GM10266 (cell line): ENCODE measurements around the gene TFAP2E.
A peak's percentile ranks its signal among the peaks of the same experiment; 100 is the strongest.

Experiments
- DNase-seq: peaks from one replicate; pipeline ENCODE4 v3.0.0; 2012; ENCODE audit errors: extremely low spot score
- CTCF ChIP-seq: IDR thresholded peaks from 2 replicates; pipeline ENCODE4 v1.5.1; 2012; ENCODE audit warnings: mild to moderate bottlenecking, low read depth; ENCODE audit not compliant: control insufficient read depth, insufficient read depth; ENCODE audit errors: missing control alignments

The TFAP2E gene

GRCh38 chr1:35567947-35568558 lies 5.1 kb upstream of the TFAP2E start:
- DNase-seq: no peak
- TF ChIP-seq CTCF: no peak

GRCh38 chr1:35568975-35569395 lies 4.1 kb upstream of the TFAP2E start:
- DNase-seq: peak; percentile 90

GRCh38 chr1:35569936-35570335 lies 3.2 kb upstream of the TFAP2E start:
- TF ChIP-seq CTCF: no peak
- no peak for DNase-seq

More at GRCh38 chr1:35568975-35569395, 4.1 kb upstream of the TFAP2E start:
- TF ChIP-seq CTCF: peak; percentile 91

- no peak for TF ChIP-seq CTCF
- no peak for DNase-seq
Measured at GRCh38 chr1:35570589-35571137, 2.5 kb upstream of the TFAP2E start.

GRCh38 chr1:35571263-35571662 lies 1.9 kb upstream of the TFAP2E start:
- no peak for TF ChIP-seq CTCF

GRCh38 chr1:35572296-35572695 lies 818 bp upstream of the TFAP2E start:
- no peak for TF ChIP-seq CTCF
- no peak for DNase-seq

More at GRCh38 chr1:35571263-35571662, 1.9 kb upstream of the TFAP2E start:
- no peak for DNase-seq

GRCh38 chr1:35574125-35574654 lies 1.1 kb downstream of the TFAP2E start:
- no peak for TF ChIP-seq CTCF
- no peak for DNase-seq
